ENCODE measurements around the gene TNFAIP6. TPM values are rescaled to one million over a fixed set of nuclear protein-coding genes. Genes with fewer than 3 reads are reported as not detected.

Gene TNFAIP6
- total RNA-seq, 4 donors from 2014 or later, result 0.45 TPM; not detected in 3

- no peak overlapping the region for H3K27ac ChIP-seq
- DNase-seq (ENCODE audit: low spot score in 2 of 2), result no peak
- WGBS, result 68% methylated on average over 4 of the region's 4 CpGs
- no peaks in the 10 kb centered on the region for H3K4me1 ChIP-seq
- TF ChIP-seq EP300 (IDR thresholded peaks at IDR 0.05), result no peak
- H3K4me3 ChIP-seq, result no peak overlapping the region
- no peaks in the 10 kb centered on the region for H3K9me3 ChIP-seq
- no peaks in the 10 kb centered on the region for H3K36me3 ChIP-seq
- H3K27me3 ChIP-seq, result no peaks in the 10 kb centered on the region
Measured at GRCh38 chr2:151350579-151351195, 6.7 kb upstream of the TNFAIP6 start.

- no peaks in the 10 kb centered on the region for H3K36me3 ChIP-seq
- TF ChIP-seq CTCF (IDR thresholded peaks at IDR 0.05), result no peak
- TF ChIP-seq POLR2A (IDR thresholded peaks at IDR 0.05), result no peak
- TF ChIP-seq EP300 (IDR thresholded peaks at IDR 0.05), result no peak
- TF ChIP-seq POLR2AphosphoS5 (IDR thresholded peaks at IDR 0.05), result no peak
- H3K4me1 ChIP-seq, result no peaks in the 10 kb centered on the region
- no peak for DNase-seq (ENCODE audit: low spot score in 2 of 2)
- no peaks in the 10 kb centered on the region for H3K27me3 ChIP-seq
- no peaks in the 10 kb centered on the region for H3K9me3 ChIP-seq
- H3K27ac ChIP-seq, result no peak overlapping the region
- no peak overlapping the region for H3K4me3 ChIP-seq
- WGBS, result 59% methylated on average over 2 of the region's 2 CpGs
Measured at GRCh38 chr2:151353995-151354394, 3.4 kb upstream of the TNFAIP6 start.

GRCh38 chr2:151354807-151355206 is 2.6 kb upstream of the TNFAIP6 start:
- TF ChIP-seq POLR2A (IDR thresholded peaks at IDR 0.05) (no peak), CTCF (IDR thresholded peaks at IDR 0.05) (no peak), EP300 (IDR thresholded peaks at IDR 0.05) (no peak), POLR2AphosphoS5 (IDR thresholded peaks at IDR 0.05) (no peak)
- 94% methylated on average over 8 of the region's 8 CpGs for WGBS
- DNase-seq (ENCODE audit: low spot score in 2 of 2), result no peak
- H3K9me3 ChIP-seq, result no peaks in the 10 kb centered on the region
- no peak overlapping the region for H3K27ac ChIP-seq
- no peaks in the 10 kb centered on the region for H3K27me3 ChIP-seq
- H3K36me3 ChIP-seq, result no peaks in the 10 kb centered on the region
- no peak overlapping the region for H3K4me3 ChIP-seq
- H3K4me1 ChIP-seq, result no peaks in the 10 kb centered on the region

GRCh38 chr2:151358166-151358970 is 976 bp downstream of the TNFAIP6 start:
- TF ChIP-seq EP300 (IDR thresholded peaks at IDR 0.05), result no peak
- no peak for TF ChIP-seq POLR2AphosphoS5 (IDR thresholded peaks at IDR 0.05)
- TF ChIP-seq POLR2A (IDR thresholded peaks at IDR 0.05), result no peak
- no peak for TF ChIP-seq CTCF (IDR thresholded peaks at IDR 0.05)
- no peak for DNase-seq (ENCODE audit: low spot score in 2 of 2)
- Histone ChIP-seq H3K4me1 (no peaks in the 10 kb centered on the region), H3K9me3 (no peaks in the 10 kb centered on the region), H3K27me3 (no peaks in the 10 kb centered on the region), H3K27ac (no peak overlapping the region), H3K4me3 (no peak overlapping the region), H3K36me3 (no peaks in the 10 kb centered on the region)
- WGBS, result 67% methylated on average over 4 of the region's 4 CpGs

- no peak for TF ChIP-seq POLR2A (IDR thresholded peaks at IDR 0.05)
- no peak for TF ChIP-seq CTCF (IDR thresholded peaks at IDR 0.05)
- TF ChIP-seq POLR2AphosphoS5 (IDR thresholded peaks at IDR 0.05), result no peak
- TF ChIP-seq EP300 (IDR thresholded peaks at IDR 0.05), result no peak
- no peaks in the 10 kb centered on the region for H3K4me1 ChIP-seq
- H3K27me3 ChIP-seq, result no peaks in the 10 kb centered on the region
- H3K36me3 ChIP-seq, result no peaks in the 10 kb centered on the region
- WGBS, result 87% methylated on average over 4 of the region's 4 CpGs
- no peak overlapping the region for H3K27ac ChIP-seq
- H3K4me3 ChIP-seq, result no peak overlapping the region
- DNase-seq (ENCODE audit: low spot score in 2 of 2), result no peak
- H3K9me3 ChIP-seq, result no peaks in the 10 kb centered on the region
Measured at GRCh38 chr2:151359768-151360461, 2.5 kb downstream of the TNFAIP6 start.

Measured in suprapubic skin (tissue), 4 donors.